GM23338 (cell line): ENCODE data around the gene GRIN1. TPM values are rescaled to one million over a fixed set of nuclear protein-coding genes. Genes with fewer than 3 reads are reported as not detected.

Experiments
- ATAC-seq: fragments of 200-7000 bp; cut with Tn5 transposase; 3 replicates; pipeline ENCODE4 v1.9.1; 2020
- DNase-seq: peaks from one replicate; pipeline ENCODE4 v3.0.0-alpha.2; 2015; ENCODE audit warnings: low spot score
- H2AFZ ChIP-seq: fragments of 200-600 bp; sonication (generic); 2 replicates; pipeline ENCODE4 v1.8.0; 2016; ENCODE audit warnings: antibody characterized with exemption, mild to moderate bottlenecking, moderate library complexity
- H3F3A ChIP-seq: fragments of 200-600 bp; sonication (generic); replicated peaks from 2 replicates; pipeline ENCODE4 v1.8.0; 2017; ENCODE audit warnings: antibody characterized with exemption, mixed run types, low read depth
- H3K27ac ChIP-seq: fragments of 200-600 bp; sonication (generic); 2 replicates; pipeline ENCODE4 v1.6.1; 2016; ENCODE audit warnings: low read depth
- H3K27me3 ChIP-seq: fragments of 200-600 bp; sonication (generic); 2 replicates; pipeline ENCODE4 v1.8.0; 2016; ENCODE audit warnings: mild to moderate bottlenecking, mixed run types, moderate library complexity; ENCODE audit not compliant: insufficient read depth
- H3K36me3 ChIP-seq: fragments of 200-600 bp; sonication (generic); 2 replicates; pipeline ENCODE4 v1.8.0; 2016; ENCODE audit warnings: mild to moderate bottlenecking; ENCODE audit not compliant: insufficient read depth
- H3K4me1 ChIP-seq: fragments of 200-600 bp; sonication (generic); 2 replicates; pipeline ENCODE4 v1.8.0; 2016; ENCODE audit warnings: mild to moderate bottlenecking, moderate library complexity; ENCODE audit not compliant: insufficient read depth
- H3K4me2 ChIP-seq: fragments of 200-600 bp; sonication (generic); 2 replicates; pipeline ENCODE4 v1.7.1; 2017; ENCODE audit warnings: mixed run types
- H3K4me3 ChIP-seq: fragments of 200-600 bp; sonication (generic); 2 replicates; pipeline ENCODE4 v1.6.1; 2016; ENCODE audit warnings: mixed run types
- H3K79me2 ChIP-seq: fragments of 200-600 bp; sonication (generic); replicated peaks from 2 replicates; pipeline ENCODE4 v1.8.0; 2017; ENCODE audit warnings: mild to moderate bottlenecking; ENCODE audit not compliant: insufficient read depth
- H3K9me2 ChIP-seq: fragments of 200-600 bp; sonication (generic); 2 replicates; pipeline ENCODE4 v1.8.0; 2017; ENCODE audit not compliant: insufficient read depth
- H4K20me1 ChIP-seq: fragments of 200-600 bp; sonication (generic); replicated peaks from 2 replicates; pipeline ENCODE4 v1.8.0; 2017; ENCODE audit warnings: mild to moderate bottlenecking; ENCODE audit not compliant: insufficient read depth
- H3K27ac Mint-ChIP-seq: 2 replicates; pipeline ENCODE4 v1.8.0; 2020; ENCODE audit warnings: inconsistent platforms, mild to moderate bottlenecking, moderate library complexity, mixed read lengths
- H3K27me3 Mint-ChIP-seq: 3 replicates; pipeline ENCODE4 v1.8.0; 2022; ENCODE audit warnings: low read depth, mild to moderate bottlenecking, moderate library complexity, mixed read lengths, inconsistent platforms; ENCODE audit not compliant: insufficient read depth, poor library complexity
- H3K36me3 Mint-ChIP-seq: 3 replicates; pipeline ENCODE4 v1.8.0; 2021; ENCODE audit warnings: low read depth, mild to moderate bottlenecking, inconsistent platforms, moderate library complexity, mixed read lengths
- H3K4me1 Mint-ChIP-seq: 3 replicates; pipeline ENCODE4 v1.8.0; 2020; ENCODE audit warnings: mild to moderate bottlenecking, inconsistent platforms, mixed read lengths
- H3K4me3 Mint-ChIP-seq: 3 replicates; pipeline ENCODE4 v1.8.0; 2021; ENCODE audit warnings: moderate library complexity, mild to moderate bottlenecking, inconsistent platforms, mixed read lengths
- H3K9me3 Mint-ChIP-seq: 3 replicates; pipeline ENCODE4 v1.8.0; 2020; ENCODE audit warnings: moderate library complexity, mild to moderate bottlenecking, inconsistent platforms, mixed read lengths
- CREB1 ChIP-seq: fragments of 250-450 bp; sonication (Bioruptor Pico); IDR thresholded peaks from 2 replicates; pipeline ENCODE4 v1.5.0; 2020; ENCODE audit warnings: low read depth, mild to moderate bottlenecking, moderate library complexity
- CTCF ChIP-seq, 2 experiments: fragments of 200-600 bp in 1 of 2; sonication (generic) in 1 of 2; conservative IDR thresholded peaks; 2 replicates each; pipeline versions ENCODE4 v1.5.1 to v1.6.1; 2016 to 2017; ENCODE audit warnings: antibody characterized with exemption in 2 of 2, low read depth in 2 of 2, mild to moderate bottlenecking in 2 of 2, moderate library complexity in 1 of 2
- ETS1 ChIP-seq: IDR thresholded peaks from 2 replicates; pipeline ENCODE4 v1.6.1; 2016; ENCODE audit warnings: antibody characterized with exemption
- EZH2 ChIP-seq: fragments of 200-600 bp; sonication (generic); IDR thresholded peaks from one replicate; pipeline ENCODE4 v1.8.0; 2017; ENCODE audit warnings: antibody characterized with exemption, mild to moderate bottlenecking, low read depth; ENCODE audit not compliant: unreplicated experiment
- EZH2phosphoT487 ChIP-seq: fragments of 200-600 bp; sonication (generic); IDR thresholded peaks from one replicate; pipeline ENCODE4 v1.8.1; 2018; ENCODE audit warnings: antibody characterized with exemption; ENCODE audit not compliant: unreplicated experiment
- JUNB ChIP-seq: IDR thresholded peaks from one replicate; pipeline ENCODE4 v1.6.1; 2016; ENCODE audit warnings: antibody characterized with exemption; ENCODE audit not compliant: unreplicated experiment
- NANOG ChIP-seq: IDR thresholded peaks from 2 replicates; pipeline ENCODE4 v1.6.1; 2016; ENCODE audit warnings: antibody characterized with exemption, borderline replicate concordance
- POLR2AphosphoS5 ChIP-seq: IDR thresholded peaks from 2 replicates; pipeline ENCODE4 v1.6.1; 2016; ENCODE audit warnings: antibody characterized with exemption, low read depth
- REST ChIP-seq: IDR thresholded peaks from one replicate; pipeline ENCODE4 v1.6.1; 2018; ENCODE audit warnings: antibody characterized with exemption; ENCODE audit not compliant: unreplicated experiment
- STAT1 ChIP-seq: IDR thresholded peaks from one replicate; pipeline ENCODE4 v1.6.1; 2016; ENCODE audit warnings: antibody characterized with exemption; ENCODE audit not compliant: unreplicated experiment
- ZNF114 ChIP-seq: fragments of 250-450 bp; sonication (Bioruptor Pico); IDR thresholded peaks from 2 replicates; pipeline ENCODE4 v1.5.0; 2020; ENCODE audit warnings: mild to moderate bottlenecking, moderate library complexity
- ZNF331 ChIP-seq: fragments of 250-450 bp; sonication (Bioruptor Pico); IDR thresholded peaks from 2 replicates; pipeline ENCODE4 v1.5.0; 2020; ENCODE audit warnings: low read depth, mild to moderate bottlenecking, moderate library complexity
- ZNF462 ChIP-seq: fragments of 250-450 bp; sonication (Bioruptor Pico); IDR thresholded peaks from 2 replicates; pipeline ENCODE4 v1.5.0; 2020; ENCODE audit warnings: mild to moderate bottlenecking, moderate library complexity
- polyA plus RNA-seq: library from polyadenylated mRNA; unstranded; fragments of >200 nt; fragmentation: Nextera tagmentation; extraction: Ambion mirVana; gene quantifications from 2 replicates; pipeline ENCODE4 v1.2.1, GENCODE V29; 2016
- total RNA-seq: library from RNA; depleted of rRNA; stranded (reverse); fragments of >200 nt; shearing (Covaris generic); gene quantifications from 2 replicates; pipeline ENCODE4 v1.2.3, GENCODE V29; 2014

The GRIN1 gene
- total and polyA plus RNA-seq, 2 experiments from 2014 or later = 2.7 to 5.5 TPM

- H3K36me3 ChIP-seq = no peaks in the 10 kb centered on the region
- no peaks in the 10 kb centered on the region for H3F3A ChIP-seq
- DNase-seq = no peak
- peaks cover 29% of the 10 kb centered on the region for H3K27me3 Mint-ChIP-seq
- ATAC-seq = no peak
- peak overlapping the region; percentile 13; the same call in 1 of the 3 replicates for H3K4me3 Mint-ChIP-seq
- no peaks in the 10 kb centered on the region; the same call in 1 of the 2 replicates for H3K4me1 ChIP-seq
- peaks cover 5% of the 10 kb centered on the region; the same call in 1 of the 3 replicates for H3K36me3 Mint-ChIP-seq
- H4K20me1 ChIP-seq = no peaks in the 10 kb centered on the region; the same call in 1 of the 2 replicates
- TF ChIP-seq CTCF (conservative IDR thresholded peaks at IDR 0.05; ENCODE audit: low read depth in 2 of 2) (no peak), POLR2AphosphoS5 (no peak), ETS1 (no peak), REST (no peak), JUNB (no peak), ZNF331 (CRISPR knock-in tag) (no peak), STAT1 (no peak), EZH2 (no peak), ZNF462 (CRISPR knock-in tag) (no peak), ZNF114 (CRISPR knock-in tag) (no peak), NANOG (no peak), EZH2phosphoT487 (no peak), CREB1 (CRISPR knock-in tag) (no peak)
- H2AFZ ChIP-seq = no peak overlapping the region
- H3K27me3 ChIP-seq = peaks cover 44% of the 10 kb centered on the region
- no peak overlapping the region for H3K4me2 ChIP-seq
- no peaks in the 10 kb centered on the region for H3K9me2 ChIP-seq
- no peak overlapping the region for H3K27ac ChIP-seq
- no peak overlapping the region for H3K4me3 ChIP-seq
- no peak overlapping the region for H3K27ac Mint-ChIP-seq
- peaks cover 12% of the 10 kb centered on the region for H3K9me3 Mint-ChIP-seq
- H3K79me2 ChIP-seq = no peaks in the 10 kb centered on the region
- no peaks in the 10 kb centered on the region; the same call in 2 of the 3 replicates for H3K4me1 Mint-ChIP-seq
Observed at GRCh38 chr9:137116728-137117127, 22.2 kb upstream of the GRIN1 start.
